ENCODE results near the gene KRT27.

DNA sequence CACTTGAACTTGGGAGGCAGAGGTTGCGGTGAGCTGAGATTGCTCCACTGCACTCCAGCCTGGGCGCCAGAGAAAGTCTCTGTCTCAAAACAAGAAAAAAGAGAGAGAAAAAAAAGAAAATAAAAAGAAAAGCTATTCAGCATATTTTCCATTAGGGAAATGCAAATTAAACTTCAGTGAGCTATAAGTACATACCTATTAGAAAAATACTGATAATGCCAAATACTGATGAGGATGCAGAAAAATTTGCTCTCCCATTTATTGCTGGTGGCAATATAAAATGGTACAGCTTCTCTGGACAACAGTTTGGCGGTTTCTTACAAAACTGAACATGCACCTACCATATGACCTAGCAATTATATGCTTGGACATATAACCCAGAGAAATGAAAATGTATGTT, 30.3 kb upstream of the KRT27 start:
- TF ChIP-seq CTCF (IDR thresholded peaks at IDR 0.05), result no peak
- TF ChIP-seq POLR2A (IDR thresholded peaks at IDR 0.05), result no peak

Data from Peyer's patch (tissue), 4 donors.